HEK293 (cell line): ENCODE measurements around the gene SZT2.

ENCODE experiments used
- CTCF ChIA-PET: fragments of 350-600 bp; formaldehyde crosslinking; extraction: SDS; loops from one replicate; lab custom pipeline; 2021; ENCODE audit warnings: antibody characterized with exemption; lab: Yijun Ruan, JAX
- POLR2A ChIA-PET: fragments of 300-600 bp; formaldehyde crosslinking; extraction: SDS; loops from one replicate; lab custom pipeline; 2020; ENCODE audit warnings: antibody characterized with exemption, inconsistent platforms; lab: Yijun Ruan, JAX
- H3K27ac ChIP-seq: fragments of 200-500 bp; sonication (Bioruptor generic); 2 replicates; pipeline ENCODE4 v1.5.1; 2014; ENCODE audit warnings: low read depth, low read length, control low read depth, inconsistent platforms; ENCODE audit errors: extremely low read depth
- H3K36me3 ChIP-seq, 2 experiments: fragments of 200-500 bp in 1 of 2; sonication (Bioruptor generic) in 1 of 2; 1 replicate in 1 of 2; 2 replicates in 1 of 2; pipeline ENCODE4 v1.5.1; 2014 to 2017; ENCODE audit warnings: inconsistent platforms in 2 of 2, low read length in 2 of 2; ENCODE audit not compliant: control insufficient read depth in 2 of 2, insufficient read depth in 1 of 2
- H3K4me1 ChIP-seq: fragments of 200-500 bp; sonication (Bioruptor generic); 2 replicates; pipeline ENCODE4 v1.5.1; 2014; ENCODE audit warnings: mild to moderate bottlenecking, low read length, inconsistent platforms; ENCODE audit not compliant: control insufficient read depth, insufficient read depth
- H3K4me3 ChIP-seq: 2 replicates; pipeline ENCODE4 v1.5.1; 2011; ENCODE audit warnings: low read depth, mild to moderate bottlenecking, control low read depth, low read length, moderate library complexity
- H3K9me3 ChIP-seq: fragments of 200-500 bp; sonication (Bioruptor generic); 2 replicates; pipeline ENCODE4 v1.5.1; 2014; ENCODE audit warnings: low read depth, low read length, inconsistent platforms; ENCODE audit not compliant: control insufficient read depth, insufficient read depth
- EGR2 ChIP-seq: fragments of 450-650 bp; formaldehyde crosslinking; IDR thresholded peaks from 2 replicates; pipeline ENCODE4 v1.5.1; 2016; ENCODE audit warnings: low read depth, missing biosample characterization, missing genetic modification characterization
- FEZF1 ChIP-seq: fragments of 450-650 bp; formaldehyde crosslinking; IDR thresholded peaks from 2 replicates; pipeline ENCODE4 v1.5.1; 2016; ENCODE audit warnings: missing biosample characterization, missing genetic modification characterization
- GLIS1 ChIP-seq: fragments of 450-650 bp; formaldehyde crosslinking; IDR thresholded peaks from 2 replicates; pipeline ENCODE4 v1.5.1; 2016; ENCODE audit warnings: missing biosample characterization, missing genetic modification characterization
- YY1 ChIP-seq: fragments of 450-650 bp; formaldehyde crosslinking; IDR thresholded peaks from 2 replicates; pipeline ENCODE4 v1.5.1; 2018; ENCODE audit warnings: missing biosample characterization, missing genetic modification characterization
- ZBTB20 ChIP-seq: fragments of 450-650 bp; formaldehyde crosslinking; IDR thresholded peaks from 2 replicates; pipeline ENCODE4 v1.5.1; 2016; ENCODE audit warnings: missing biosample characterization, missing genetic modification characterization
- ZBTB21 ChIP-seq: fragments of 450-650 bp; formaldehyde crosslinking; IDR thresholded peaks from 2 replicates; pipeline ENCODE4 v1.5.1; 2017; ENCODE audit warnings: missing biosample characterization, missing genetic modification characterization
- ZIC2 ChIP-seq: fragments of 450-650 bp; formaldehyde crosslinking; IDR thresholded peaks from 2 replicates; pipeline ENCODE4 v1.5.1; 2016; ENCODE audit warnings: missing biosample characterization, missing genetic modification characterization
- ZNF223 ChIP-seq: fragments of 450-650 bp; formaldehyde crosslinking; IDR thresholded peaks from 2 replicates; pipeline ENCODE4 v1.5.1; 2016; ENCODE audit warnings: missing biosample characterization, missing genetic modification characterization
- ZNF24 ChIP-seq: fragments of 450-650 bp; formaldehyde crosslinking; IDR thresholded peaks from 2 replicates; pipeline ENCODE4 v1.5.1; 2016; ENCODE audit warnings: missing biosample characterization, missing genetic modification characterization
- ZNF274 ChIP-seq, 2 experiments: fragments of 200-500 bp in 1 of 2; fragments of 450-650 bp in 1 of 2; sonication (Bioruptor generic) in 1 of 2; formaldehyde crosslinking in 1 of 2; IDR thresholded peaks; 2 replicates each; pipeline versions ENCODE4 v1.5.1 to v1.6.1; 2014 to 2016; ENCODE audit warnings: borderline replicate concordance in 1 of 2, inconsistent platforms in 1 of 2, low read length in 1 of 2, missing biosample characterization in 1 of 2, missing genetic modification characterization in 1 of 2
- ZNF544 ChIP-seq: fragments of 450-650 bp; formaldehyde crosslinking; IDR thresholded peaks from 2 replicates; pipeline ENCODE4 v1.5.0; 2017; ENCODE audit warnings: missing biosample characterization, missing genetic modification characterization
- ZNF548 ChIP-seq: fragments of 450-650 bp; formaldehyde crosslinking; IDR thresholded peaks from 2 replicates; pipeline ENCODE4 v1.5.1; 2016; ENCODE audit warnings: missing biosample characterization, missing genetic modification characterization
- ZNF654 ChIP-seq: fragments of 450-650 bp; formaldehyde crosslinking; IDR thresholded peaks from 2 replicates; pipeline ENCODE4 v1.5.1; 2016; ENCODE audit warnings: low read depth, missing biosample characterization, missing genetic modification characterization
- ZNF747 ChIP-seq: fragments of 450-650 bp; formaldehyde crosslinking; IDR thresholded peaks from 2 replicates; pipeline ENCODE4 v1.5.1; 2016; ENCODE audit warnings: missing biosample characterization, missing genetic modification characterization
- ZNF768 ChIP-seq: fragments of 450-650 bp; formaldehyde crosslinking; IDR thresholded peaks from 2 replicates; pipeline ENCODE4 v1.5.1; 2018; ENCODE audit warnings: missing biosample characterization, mild to moderate bottlenecking, missing genetic modification characterization
- TF ChIP-seq, protein P1 (sequence below): fragments of 450-650 bp; formaldehyde crosslinking; IDR thresholded peaks from 2 replicates; pipeline ENCODE4 v1.5.1; 2016; ENCODE audit warnings: missing biosample characterization, missing genetic modification characterization
- TF ChIP-seq, protein P2 (sequence below): fragments of 450-650 bp; formaldehyde crosslinking; IDR thresholded peaks from 2 replicates; pipeline ENCODE4 v1.5.1; 2016; ENCODE audit warnings: missing biosample characterization, missing genetic modification characterization
- TF ChIP-seq, protein P3 (sequence below): fragments of 450-650 bp; formaldehyde crosslinking; IDR thresholded peaks from 2 replicates; pipeline ENCODE4 v1.5.1; 2016; ENCODE audit warnings: missing biosample characterization, missing genetic modification characterization
- TF ChIP-seq, protein P4 (sequence below): fragments of 450-650 bp; formaldehyde crosslinking; IDR thresholded peaks from 2 replicates; pipeline ENCODE4 v1.5.1; 2017; ENCODE audit warnings: missing biosample characterization, missing genetic modification characterization
- TF ChIP-seq, protein P5 (sequence below): fragments of 450-650 bp; formaldehyde crosslinking; IDR thresholded peaks from 2 replicates; pipeline ENCODE4 v1.5.1; 2017; ENCODE audit warnings: missing biosample characterization, missing genetic modification characterization
- TF ChIP-seq, protein P6 (sequence below): fragments of 450-650 bp; formaldehyde crosslinking; IDR thresholded peaks from 2 replicates; pipeline ENCODE4 v1.5.1; 2016; ENCODE audit warnings: missing biosample characterization, missing genetic modification characterization
- TF ChIP-seq, protein P7 (sequence below): fragments of 450-650 bp; formaldehyde crosslinking; IDR thresholded peaks from 2 replicates; pipeline ENCODE4 v1.5.1; 2017; ENCODE audit warnings: missing biosample characterization, missing genetic modification characterization
- TF ChIP-seq, protein P8 (sequence below): fragments of 450-650 bp; formaldehyde crosslinking; IDR thresholded peaks from 2 replicates; pipeline ENCODE4 v1.5.1; 2016; ENCODE audit warnings: missing biosample characterization, missing genetic modification characterization

SZT2 gene

DNA sequence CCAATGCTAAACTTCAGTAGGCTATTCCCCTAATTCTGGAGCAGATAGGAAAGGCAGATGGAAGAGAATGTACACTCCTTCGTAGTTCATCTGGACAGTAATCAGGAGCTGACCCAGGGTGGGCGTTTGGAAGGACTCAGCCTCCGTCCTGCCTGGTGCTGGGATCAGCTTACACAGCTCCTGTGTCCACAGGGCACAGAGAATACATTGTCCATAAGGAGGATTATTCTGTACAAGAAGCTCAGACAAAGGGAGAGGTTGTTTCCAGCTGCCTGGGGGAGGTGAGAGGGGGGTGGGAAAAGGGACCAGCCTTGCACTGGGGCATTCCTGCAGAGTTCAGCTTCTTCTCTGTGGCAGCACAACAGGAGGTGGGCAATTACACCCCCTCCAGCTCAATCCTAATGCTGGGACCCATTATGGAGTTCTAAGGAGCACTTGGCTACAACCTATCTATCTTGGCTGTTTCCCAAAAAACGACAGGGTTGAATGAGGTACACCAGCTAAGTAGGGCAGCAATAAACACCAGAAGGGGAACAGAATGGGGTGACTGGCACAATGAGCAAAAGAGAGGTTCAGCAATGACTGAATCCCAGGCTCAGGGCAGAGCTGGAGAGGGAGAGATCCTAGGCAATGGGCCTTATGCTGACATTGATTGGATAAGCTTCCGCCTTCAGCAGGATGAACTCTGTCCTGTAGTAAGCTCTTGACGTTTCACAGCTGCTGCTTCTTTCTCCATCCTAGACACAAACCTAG lies 7.5 kb upstream of the SZT2 start:
- no peak overlapping the region for H3K4me3 ChIP-seq
- H3K4me1 ChIP-seq, result no peaks in the 10 kb centered on the region
- H3K27ac ChIP-seq, result no peak overlapping the region
- no peaks in the 10 kb centered on the region for H3K9me3 ChIP-seq
- peaks cover 11 to 64% of the 10 kb centered on the region in 2 experiments; a peak in 2 of 3 replicates for H3K36me3 ChIP-seq
- POLR2A ChIA-PET, result interaction anchor here (1.4 kb wide), 1 partner anchor 14 kb away, joined by 5 read pairs; the partner anchor contains the start of gene ELOVL1
- CTCF ChIA-PET, result no interaction called here
- TF ChIP-seq ZNF654 (tag by site-specific recombination), result no peak
- TF ChIP-seq ZNF747 (tag by site-specific recombination), result no peak
- TF ChIP-seq, protein P1, sequence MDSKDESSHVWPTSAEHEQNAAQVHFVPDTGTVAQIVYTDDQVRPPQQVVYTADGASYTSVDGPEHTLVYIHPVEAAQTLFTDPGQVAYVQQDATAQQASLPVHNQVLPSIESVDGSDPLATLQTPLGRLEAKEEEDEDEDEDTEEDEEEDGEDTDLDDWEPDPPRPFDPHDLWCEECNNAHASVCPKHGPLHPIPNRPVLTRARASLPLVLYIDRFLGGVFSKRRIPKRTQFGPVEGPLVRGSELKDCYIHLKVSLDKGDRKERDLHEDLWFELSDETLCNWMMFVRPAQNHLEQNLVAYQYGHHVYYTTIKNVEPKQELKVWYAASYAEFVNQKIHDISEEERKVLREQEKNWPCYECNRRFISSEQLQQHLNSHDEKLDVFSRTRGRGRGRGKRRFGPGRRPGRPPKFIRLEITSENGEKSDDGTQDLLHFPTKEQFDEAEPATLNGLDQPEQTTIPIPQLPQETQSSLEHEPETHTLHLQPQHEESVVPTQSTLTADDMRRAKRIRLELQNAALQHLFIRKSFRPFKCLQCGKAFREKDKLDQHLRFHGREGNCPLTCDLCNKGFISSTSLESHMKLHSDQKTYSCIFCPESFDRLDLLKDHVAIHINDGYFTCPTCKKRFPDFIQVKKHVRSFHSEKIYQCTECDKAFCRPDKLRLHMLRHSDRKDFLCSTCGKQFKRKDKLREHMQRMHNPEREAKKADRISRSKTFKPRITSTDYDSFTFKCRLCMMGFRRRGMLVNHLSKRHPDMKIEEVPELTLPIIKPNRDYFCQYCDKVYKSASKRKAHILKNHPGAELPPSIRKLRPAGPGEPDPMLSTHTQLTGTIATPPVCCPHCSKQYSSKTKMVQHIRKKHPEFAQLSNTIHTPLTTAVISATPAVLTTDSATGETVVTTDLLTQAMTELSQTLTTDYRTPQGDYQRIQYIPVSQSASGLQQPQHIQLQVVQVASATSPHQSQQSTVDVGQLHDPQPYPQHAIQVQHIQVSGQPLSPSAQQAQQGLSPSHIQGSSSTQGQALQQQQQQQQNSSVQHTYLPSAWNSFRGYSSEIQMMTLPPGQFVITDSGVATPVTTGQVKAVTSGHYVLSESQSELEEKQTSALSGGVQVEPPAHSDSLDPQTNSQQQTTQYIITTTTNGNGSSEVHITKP, result peak; percentile 82
- TF ChIP-seq ZIC2, result peak; percentile 94
- TF ChIP-seq, protein P2, sequence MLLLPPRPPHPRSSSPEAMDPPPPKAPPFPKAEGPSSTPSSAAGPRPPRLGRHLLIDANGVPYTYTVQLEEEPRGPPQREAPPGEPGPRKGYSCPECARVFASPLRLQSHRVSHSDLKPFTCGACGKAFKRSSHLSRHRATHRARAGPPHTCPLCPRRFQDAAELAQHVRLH (tag by site-specific recombination), result no peak
- TF ChIP-seq, protein P3, sequence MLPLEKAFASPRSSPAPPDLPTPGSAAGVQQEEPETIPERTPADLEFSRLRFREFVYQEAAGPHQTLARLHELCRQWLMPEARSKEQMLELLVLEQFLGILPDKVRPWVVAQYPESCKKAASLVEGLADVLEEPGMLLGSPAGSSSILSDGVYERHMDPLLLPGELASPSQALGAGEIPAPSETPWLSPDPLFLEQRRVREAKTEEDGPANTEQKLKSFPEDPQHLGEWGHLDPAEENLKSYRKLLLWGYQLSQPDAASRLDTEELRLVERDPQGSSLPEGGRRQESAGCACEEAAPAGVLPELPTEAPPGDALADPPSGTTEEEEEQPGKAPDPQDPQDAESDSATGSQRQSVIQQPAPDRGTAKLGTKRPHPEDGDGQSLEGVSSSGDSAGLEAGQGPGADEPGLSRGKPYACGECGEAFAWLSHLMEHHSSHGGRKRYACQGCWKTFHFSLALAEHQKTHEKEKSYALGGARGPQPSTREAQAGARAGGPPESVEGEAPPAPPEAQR (tag by site-specific recombination), result no peak
- TF ChIP-seq, protein P4, sequence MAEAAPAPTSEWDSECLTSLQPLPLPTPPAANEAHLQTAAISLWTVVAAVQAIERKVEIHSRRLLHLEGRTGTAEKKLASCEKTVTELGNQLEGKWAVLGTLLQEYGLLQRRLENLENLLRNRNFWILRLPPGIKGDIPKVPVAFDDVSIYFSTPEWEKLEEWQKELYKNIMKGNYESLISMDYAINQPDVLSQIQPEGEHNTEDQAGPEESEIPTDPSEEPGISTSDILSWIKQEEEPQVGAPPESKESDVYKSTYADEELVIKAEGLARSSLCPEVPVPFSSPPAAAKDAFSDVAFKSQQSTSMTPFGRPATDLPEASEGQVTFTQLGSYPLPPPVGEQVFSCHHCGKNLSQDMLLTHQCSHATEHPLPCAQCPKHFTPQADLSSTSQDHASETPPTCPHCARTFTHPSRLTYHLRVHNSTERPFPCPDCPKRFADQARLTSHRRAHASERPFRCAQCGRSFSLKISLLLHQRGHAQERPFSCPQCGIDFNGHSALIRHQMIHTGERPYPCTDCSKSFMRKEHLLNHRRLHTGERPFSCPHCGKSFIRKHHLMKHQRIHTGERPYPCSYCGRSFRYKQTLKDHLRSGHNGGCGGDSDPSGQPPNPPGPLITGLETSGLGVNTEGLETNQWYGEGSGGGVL (tag by site-specific recombination), result peak; percentile 29; the same call in 1 of the 2 replicates
- TF ChIP-seq, protein P5, sequence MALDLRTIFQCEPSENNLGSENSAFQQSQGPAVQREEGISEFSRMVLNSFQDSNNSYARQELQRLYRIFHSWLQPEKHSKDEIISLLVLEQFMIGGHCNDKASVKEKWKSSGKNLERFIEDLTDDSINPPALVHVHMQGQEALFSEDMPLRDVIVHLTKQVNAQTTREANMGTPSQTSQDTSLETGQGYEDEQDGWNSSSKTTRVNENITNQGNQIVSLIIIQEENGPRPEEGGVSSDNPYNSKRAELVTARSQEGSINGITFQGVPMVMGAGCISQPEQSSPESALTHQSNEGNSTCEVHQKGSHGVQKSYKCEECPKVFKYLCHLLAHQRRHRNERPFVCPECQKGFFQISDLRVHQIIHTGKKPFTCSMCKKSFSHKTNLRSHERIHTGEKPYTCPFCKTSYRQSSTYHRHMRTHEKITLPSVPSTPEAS (tag by site-specific recombination), result no peak
- TF ChIP-seq, protein P6, sequence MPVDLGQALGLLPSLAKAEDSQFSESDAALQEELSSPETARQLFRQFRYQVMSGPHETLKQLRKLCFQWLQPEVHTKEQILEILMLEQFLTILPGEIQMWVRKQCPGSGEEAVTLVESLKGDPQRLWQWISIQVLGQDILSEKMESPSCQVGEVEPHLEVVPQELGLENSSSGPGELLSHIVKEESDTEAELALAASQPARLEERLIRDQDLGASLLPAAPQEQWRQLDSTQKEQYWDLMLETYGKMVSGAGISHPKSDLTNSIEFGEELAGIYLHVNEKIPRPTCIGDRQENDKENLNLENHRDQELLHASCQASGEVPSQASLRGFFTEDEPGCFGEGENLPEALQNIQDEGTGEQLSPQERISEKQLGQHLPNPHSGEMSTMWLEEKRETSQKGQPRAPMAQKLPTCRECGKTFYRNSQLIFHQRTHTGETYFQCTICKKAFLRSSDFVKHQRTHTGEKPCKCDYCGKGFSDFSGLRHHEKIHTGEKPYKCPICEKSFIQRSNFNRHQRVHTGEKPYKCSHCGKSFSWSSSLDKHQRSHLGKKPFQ (tag by site-specific recombination), result no peak
- TF ChIP-seq ZNF548 (tag by site-specific recombination), result no peak
- TF ChIP-seq EGR2, result no peak
- TF ChIP-seq ZNF223 (tag by site-specific recombination), result no peak
- TF ChIP-seq FEZF1 (tag by site-specific recombination), result no peak
- TF ChIP-seq ZNF544 (tag by site-specific recombination), result no peak
- TF ChIP-seq, protein P7, sequence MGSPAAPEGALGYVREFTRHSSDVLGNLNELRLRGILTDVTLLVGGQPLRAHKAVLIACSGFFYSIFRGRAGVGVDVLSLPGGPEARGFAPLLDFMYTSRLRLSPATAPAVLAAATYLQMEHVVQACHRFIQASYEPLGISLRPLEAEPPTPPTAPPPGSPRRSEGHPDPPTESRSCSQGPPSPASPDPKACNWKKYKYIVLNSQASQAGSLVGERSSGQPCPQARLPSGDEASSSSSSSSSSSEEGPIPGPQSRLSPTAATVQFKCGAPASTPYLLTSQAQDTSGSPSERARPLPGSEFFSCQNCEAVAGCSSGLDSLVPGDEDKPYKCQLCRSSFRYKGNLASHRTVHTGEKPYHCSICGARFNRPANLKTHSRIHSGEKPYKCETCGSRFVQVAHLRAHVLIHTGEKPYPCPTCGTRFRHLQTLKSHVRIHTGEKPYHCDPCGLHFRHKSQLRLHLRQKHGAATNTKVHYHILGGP (tag by site-specific recombination), result no peak
- TF ChIP-seq ZBTB21, result no peak
- no peak for TF ChIP-seq ZBTB20 (tag by site-specific recombination)
- TF ChIP-seq YY1 (tag by site-specific recombination), result no peak
- no peak for TF ChIP-seq ZNF768
- TF ChIP-seq ZNF274 (IDR thresholded peaks at IDR 0.05; ENCODE audit: low read length), result no peak
- TF ChIP-seq ZNF274 (tag by site-specific recombination; IDR thresholded peaks at IDR 0.05; ENCODE audit: borderline replicate concordance), result no peak
- 0 out of 2 replicates have a peak, but pooled peaks have one; percentile 35 for TF ChIP-seq GLIS1 (tag by site-specific recombination)
- TF ChIP-seq, protein P8, sequence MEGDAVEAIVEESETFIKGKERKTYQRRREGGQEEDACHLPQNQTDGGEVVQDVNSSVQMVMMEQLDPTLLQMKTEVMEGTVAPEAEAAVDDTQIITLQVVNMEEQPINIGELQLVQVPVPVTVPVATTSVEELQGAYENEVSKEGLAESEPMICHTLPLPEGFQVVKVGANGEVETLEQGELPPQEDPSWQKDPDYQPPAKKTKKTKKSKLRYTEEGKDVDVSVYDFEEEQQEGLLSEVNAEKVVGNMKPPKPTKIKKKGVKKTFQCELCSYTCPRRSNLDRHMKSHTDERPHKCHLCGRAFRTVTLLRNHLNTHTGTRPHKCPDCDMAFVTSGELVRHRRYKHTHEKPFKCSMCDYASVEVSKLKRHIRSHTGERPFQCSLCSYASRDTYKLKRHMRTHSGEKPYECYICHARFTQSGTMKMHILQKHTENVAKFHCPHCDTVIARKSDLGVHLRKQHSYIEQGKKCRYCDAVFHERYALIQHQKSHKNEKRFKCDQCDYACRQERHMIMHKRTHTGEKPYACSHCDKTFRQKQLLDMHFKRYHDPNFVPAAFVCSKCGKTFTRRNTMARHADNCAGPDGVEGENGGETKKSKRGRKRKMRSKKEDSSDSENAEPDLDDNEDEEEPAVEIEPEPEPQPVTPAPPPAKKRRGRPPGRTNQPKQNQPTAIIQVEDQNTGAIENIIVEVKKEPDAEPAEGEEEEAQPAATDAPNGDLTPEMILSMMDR, result no peak
- no peak for TF ChIP-seq ZNF24
